GM21526 (cell line): ENCODE data around the gene FLACC1.
"Not testable (repeated sequence)": the region's sequence is repeated elsewhere in the genome, so short reads cannot be mapped to it uniquely, and the experiment has no call there.

Experiments
- ATAC-seq: cut with Tn5 transposase; IDR thresholded peaks from one replicate; pipeline ENCODE4 v1.9.1; 2021; ENCODE audit warnings: moderate library complexity; ENCODE audit not compliant: unreplicated experiment, low FRiP score

Gene FLACC1, protein sequence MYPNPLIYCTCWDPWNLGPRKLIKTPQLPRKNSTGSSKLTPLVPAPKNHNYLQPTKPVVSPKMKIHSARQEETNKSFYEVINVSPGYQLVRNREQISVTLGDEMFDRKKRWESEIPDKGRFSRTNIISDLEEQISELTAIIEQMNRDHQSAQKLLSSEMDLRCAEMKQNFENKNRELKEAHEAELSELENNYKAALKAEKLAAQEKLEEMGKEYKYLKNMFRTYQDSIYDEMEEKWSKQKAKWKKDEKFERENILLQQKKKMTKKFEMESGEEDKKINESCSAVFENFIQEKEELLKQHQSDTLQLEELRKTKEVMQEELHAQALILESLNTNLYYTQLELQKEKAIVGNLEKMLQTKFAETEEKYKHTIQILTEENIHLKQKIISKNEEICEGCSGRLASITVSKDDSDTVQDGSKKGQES

DNA sequence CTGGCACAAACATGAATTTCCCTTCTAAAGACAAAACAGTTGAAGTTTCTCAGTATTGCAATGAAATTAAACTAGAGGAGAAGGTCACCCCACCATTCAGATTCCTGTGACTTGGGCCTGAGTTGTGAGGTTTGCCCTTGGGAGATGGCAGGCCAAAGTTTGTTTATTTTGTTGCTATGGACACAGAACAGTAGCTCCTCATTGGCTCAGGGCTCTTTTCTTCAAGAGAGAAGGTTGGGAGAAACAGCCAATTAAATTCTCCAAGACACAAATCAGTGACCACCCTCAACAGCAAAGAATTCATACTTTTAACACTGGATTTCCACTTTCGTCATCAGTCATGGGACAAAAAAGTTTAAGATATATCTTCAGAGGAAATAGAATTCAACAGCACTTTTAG lies at the start of gene FLACC1:
Gene FLACC1 (minus strand): TSS at position 125 of the 400 bp plus-strand sequence. CDS start 5,941 bp downstream, outside the sequence.
- ATAC-seq: no peak

- ATAC-seq: no peak
Observed at GRCh38 chr2:201406077-201406662, 49.0 kb upstream of the FLACC1 start.

- no peak for ATAC-seq
Observed at GRCh38 chr2:201404699-201405280, 47.6 kb upstream of the FLACC1 start.

- ATAC-seq: no peak
Observed at GRCh38 chr2:201403880-201404279, 46.7 kb upstream of the FLACC1 start.

- no peak for ATAC-seq
Observed at GRCh38 chr2:201402651-201403562, 45.8 kb upstream of the FLACC1 start.

DNA sequence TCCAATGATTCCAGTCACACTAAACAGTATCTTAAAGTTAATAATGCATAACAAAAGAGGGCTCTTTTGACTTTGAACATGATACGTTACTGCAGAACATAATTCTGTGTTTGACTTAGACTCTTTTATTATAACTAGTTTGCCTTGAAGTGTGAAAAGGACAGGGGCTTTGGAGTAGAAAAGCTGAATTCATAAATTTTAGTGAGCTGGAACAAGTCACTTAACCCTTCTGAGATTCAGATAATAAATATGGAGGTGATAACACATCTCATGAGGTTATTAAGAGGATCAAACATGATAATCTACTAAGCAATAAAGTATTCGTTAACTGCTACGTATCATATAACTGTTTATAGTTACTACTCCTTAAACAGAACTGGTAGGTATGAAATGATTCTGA lies 44.7 kb upstream of the FLACC1 start:
- no peak for ATAC-seq

DNA sequence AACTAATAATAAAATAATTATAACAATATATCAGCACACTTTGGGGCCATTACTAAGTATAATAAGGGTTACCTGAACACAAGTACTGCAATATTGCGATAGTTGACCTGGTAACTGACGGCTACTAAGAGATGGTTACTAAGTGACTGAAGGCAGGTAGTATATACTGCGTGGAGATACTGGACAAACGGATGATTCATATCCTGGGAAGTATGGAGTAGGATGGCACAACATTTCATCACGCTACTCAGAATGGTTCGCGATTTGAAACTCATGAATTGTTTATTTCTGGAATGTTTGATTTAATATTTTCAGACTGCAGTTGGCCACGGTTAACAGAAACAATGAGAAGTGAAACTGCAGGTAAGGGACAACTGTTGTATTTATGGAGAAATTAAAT lies 39.5 kb upstream of the FLACC1 start:
- no peak for ATAC-seq

GRCh38 chr2:201383136-201383535 lies 26.0 kb upstream of the FLACC1 start:
- no peak for ATAC-seq

DNA sequence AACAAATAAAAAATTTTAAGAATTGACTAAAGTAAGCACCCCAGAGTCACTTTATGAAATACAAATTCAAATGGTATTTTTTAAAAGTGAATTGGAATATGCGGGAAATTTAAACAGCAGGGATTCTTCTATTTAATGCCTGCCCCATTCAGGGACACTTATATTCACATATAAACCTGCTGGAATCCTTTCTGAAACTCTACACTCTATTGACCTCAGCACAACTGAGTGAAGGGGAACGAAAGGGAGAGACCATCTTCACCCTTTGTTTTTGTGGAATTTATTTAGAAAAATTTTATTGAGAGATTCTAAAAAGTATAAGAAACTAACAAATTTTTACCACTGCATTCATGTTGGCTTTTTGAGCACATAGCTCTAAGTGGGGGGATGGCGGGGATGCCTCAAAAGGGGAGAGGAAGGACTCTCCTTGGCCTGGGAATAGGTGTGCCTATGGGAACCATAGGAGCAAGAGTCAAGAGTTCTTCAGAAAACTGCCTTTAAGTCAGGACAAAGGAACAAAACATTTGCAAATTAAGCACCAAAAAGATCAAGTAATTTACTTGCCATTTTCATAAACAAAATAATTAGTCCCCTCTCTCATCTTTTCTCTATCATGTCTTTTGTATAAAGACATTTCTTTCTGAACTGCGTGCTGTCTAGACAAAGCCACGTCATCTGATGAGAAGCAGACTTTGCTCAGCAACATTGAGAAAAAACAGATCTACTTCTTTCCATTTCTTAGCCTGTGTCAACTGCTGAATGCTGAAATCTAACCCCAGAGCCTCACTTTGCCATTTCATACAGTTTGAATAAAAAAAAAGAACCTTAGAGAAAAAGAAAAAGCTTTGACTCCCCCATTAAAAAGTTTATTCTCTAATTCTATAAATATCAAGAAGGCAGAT lies 21.6 kb upstream of the FLACC1 start:
- no peak for ATAC-seq

- ATAC-seq: no peak
Observed at GRCh38 chr2:201377218-201377617, 20.1 kb upstream of the FLACC1 start.

GRCh38 chr2:201369775-201370174 lies 12.6 kb upstream of the FLACC1 start:
- no peak for ATAC-seq

DNA sequence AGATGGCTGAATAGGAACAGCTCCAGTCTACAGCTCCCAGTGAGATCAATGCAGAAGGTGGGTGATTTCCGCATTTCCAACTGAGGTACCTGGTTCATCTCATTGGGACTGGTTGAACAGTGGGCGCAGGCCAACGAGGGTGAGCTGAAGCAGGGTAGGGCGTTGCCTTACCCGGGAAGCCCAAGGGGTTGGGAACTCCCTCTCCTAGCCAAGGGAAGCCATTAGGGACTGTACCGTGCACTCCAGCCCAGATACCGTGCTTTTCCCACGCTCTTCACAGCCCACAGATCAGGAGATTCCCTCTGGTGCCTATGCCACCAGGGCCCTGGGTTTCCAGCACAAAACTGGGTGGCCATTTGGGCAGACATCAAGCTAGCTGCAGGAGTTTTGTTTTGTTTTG lies 12.2 kb upstream of the FLACC1 start:
- ATAC-seq: not testable (repeated sequence)

GRCh38 chr2:201366146-201366545 lies 9.0 kb upstream of the FLACC1 start:
- no peak for ATAC-seq

DNA sequence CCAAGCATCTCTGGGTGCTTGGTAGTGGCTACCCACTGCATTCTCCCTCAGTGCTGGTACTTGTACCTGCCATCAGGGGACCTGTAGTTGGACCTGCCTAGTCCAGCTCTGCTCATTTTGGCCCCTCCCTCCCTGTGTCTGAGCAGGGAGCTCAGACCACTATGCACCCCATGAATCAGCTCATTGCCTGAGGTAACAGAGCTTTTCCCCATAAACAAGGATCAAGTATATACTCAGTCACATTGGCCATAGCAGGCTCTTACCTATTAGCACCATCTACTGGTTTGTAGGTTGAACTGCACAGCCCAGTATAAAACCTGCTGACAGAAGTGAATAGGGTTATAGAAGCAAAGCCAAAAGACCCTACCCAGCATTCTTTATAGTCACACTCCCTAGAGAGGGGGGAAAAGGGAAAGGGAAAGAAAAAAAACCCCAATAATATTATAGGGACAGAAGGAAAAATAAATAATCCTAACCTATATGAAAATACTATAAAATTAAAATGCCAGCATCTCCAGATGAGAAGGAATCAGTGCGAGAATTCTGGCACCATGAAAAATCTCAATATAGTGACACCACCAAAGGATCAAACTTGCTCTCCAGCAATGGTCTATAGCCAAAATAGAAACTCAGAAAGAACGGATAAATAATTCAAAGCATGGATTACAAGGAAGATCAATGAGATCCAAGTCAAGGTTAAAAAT lies 6.9 kb upstream of the FLACC1 start:
- no peak for ATAC-seq

DNA sequence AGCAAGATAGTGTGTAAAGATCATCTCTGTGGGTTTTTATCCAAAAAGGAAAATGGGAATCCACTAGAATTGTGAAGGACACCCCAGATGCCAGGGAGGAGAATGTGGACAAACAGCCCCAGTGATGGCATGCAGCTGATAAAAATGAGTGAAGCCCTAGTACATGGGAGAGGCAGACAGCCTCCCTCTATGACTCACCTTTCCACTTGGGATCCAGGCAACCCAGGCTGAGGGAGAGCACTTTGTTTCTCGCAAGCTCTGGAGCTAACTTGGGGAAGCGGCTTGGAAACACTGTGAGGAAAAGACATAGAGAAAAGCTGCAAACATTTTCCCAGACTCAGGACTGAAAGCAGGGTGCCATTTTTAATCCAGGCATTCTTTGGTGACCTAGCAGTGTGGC lies 5.3 kb upstream of the FLACC1 start:
- ATAC-seq: no peak

DNA sequence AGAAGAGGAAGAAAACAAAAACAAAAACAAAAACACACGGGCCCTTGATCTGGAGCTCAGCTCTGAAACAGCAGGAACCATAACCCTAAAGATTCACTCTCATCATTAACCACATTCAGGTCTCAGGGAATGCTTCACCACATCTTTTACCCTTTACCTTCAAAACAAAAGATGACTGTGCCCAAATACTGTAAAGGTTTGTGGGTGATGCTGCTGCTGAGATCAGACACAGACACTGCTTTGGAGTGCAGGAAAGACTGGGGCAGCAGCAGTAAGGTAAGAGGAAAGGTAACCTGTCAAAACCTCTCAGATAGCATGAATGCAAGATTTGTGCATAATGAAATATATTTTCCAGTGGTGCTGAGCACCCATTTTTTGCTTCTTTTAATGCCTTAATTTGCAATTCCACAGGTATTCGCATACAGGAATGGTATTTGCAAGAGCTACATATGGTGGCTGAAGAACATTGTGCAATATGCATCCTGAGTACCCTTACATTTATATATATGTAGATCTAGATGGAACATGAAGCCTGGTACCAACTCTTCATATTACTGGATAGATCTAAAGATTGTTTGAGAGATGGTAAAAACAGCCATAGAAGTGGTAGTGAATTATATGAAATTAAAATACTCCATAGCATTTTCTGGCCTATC lies 4.1 kb upstream of the FLACC1 start:
- ATAC-seq: no peak

GRCh38 chr2:201360256-201360655 lies 3.1 kb upstream of the FLACC1 start:
- no peak for ATAC-seq

GRCh38 chr2:201358684-201359083 lies 1.5 kb upstream of the FLACC1 start:
- no peak for ATAC-seq

GRCh38 chr2:201353116-201353515 lies 4.0 kb downstream of the FLACC1 start:
- no peak for ATAC-seq
